Measurements from ENCODE around the gene RNF26. TPM values are rescaled to one million over a fixed set of nuclear protein-coding genes. Genes with fewer than 3 reads are reported as not detected.

The RNF26 gene
- total and polyA plus RNA-seq, 12 donors: 6.4 to 17.6 (median 13.0) TPM

DNA sequence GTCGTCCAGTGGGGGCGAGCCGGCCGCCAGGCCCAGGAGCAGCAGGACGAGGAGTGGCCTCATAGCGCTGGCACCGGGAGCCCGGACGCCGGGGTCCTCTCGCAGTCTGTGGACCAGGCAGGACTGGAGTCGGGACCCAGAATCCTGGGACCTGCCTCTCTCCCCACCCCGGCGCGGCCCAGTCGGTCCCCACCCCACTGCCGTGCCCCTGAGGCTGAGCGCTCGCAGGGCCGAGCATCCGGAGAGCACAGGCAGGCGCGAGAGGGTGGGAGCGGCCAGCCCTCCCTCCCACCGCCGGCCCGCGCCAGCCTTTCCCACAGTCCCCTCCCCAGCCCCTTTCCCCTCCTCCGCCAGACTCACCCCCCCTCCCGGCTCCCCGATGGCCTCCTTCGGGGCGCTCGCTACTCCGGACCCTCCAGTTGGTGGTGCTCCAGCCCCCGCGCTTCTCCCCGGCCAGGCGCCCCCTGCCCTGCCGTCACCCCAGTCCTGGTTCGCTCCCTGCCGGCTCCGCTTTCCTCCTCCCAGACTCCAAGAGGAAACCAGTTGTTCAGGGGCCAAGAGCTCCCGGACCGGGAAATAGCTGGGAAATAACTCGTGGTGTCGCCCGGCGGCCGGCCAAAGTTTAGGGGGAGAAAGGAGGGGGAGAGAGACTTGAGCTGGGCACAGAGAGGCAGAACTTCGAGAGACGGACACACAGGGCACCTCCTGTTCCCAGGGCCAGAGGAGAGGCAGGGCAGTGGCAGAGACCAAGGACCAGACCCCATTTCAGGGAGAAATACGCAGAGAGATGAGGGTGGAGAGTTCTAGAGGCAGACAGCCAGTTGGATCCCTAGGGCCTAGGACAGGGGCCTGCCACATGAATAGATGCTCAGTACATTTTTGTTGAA, 6.3 kb downstream of the RNF26 start, which contains the start of gene C1QTNF5:
Gene C1QTNF5 (minus strand): TSS at position 549 of the 887 bp plus-strand sequence. CDS start 486 bp downstream, at position 63.
- Histone ChIP-seq H3K36me3 (peaks cover 0 to 23% (median 8%) of the 10 kb centered on the region in 9 donors), H3K4me1 (peaks cover 16 to 56% (median 48%) of the 10 kb centered on the region in 9 donors), H3K27ac (peak within 1 kb of the TSS; percentile 85 to 100 (median 97)), H3K9me3 (no peaks in the 10 kb centered on the region), H3K27me3 (peaks cover 0 to 38% (median 0%) of the 10 kb centered on the region in 7 donors), H3K4me3 (peak within 1 kb of the TSS; percentile 61 to 91 (median 78))
- intact Hi-C loops (cut with DNase I): loop anchor here in 1 of 10 donors (5.0 to 10.0 kb wide), 2 partner anchors 42 to 134 kb away; partner anchors contain the start of gene USP2
- WGBS, 2 donors: 1% methylated on average over 53 of the region's 53 CpGs
- DNase-seq (peak; percentile 88 to 95), ATAC-seq (peak; percentile 57 to 82 (median 72))
- TF ChIP-seq, protein P1, sequence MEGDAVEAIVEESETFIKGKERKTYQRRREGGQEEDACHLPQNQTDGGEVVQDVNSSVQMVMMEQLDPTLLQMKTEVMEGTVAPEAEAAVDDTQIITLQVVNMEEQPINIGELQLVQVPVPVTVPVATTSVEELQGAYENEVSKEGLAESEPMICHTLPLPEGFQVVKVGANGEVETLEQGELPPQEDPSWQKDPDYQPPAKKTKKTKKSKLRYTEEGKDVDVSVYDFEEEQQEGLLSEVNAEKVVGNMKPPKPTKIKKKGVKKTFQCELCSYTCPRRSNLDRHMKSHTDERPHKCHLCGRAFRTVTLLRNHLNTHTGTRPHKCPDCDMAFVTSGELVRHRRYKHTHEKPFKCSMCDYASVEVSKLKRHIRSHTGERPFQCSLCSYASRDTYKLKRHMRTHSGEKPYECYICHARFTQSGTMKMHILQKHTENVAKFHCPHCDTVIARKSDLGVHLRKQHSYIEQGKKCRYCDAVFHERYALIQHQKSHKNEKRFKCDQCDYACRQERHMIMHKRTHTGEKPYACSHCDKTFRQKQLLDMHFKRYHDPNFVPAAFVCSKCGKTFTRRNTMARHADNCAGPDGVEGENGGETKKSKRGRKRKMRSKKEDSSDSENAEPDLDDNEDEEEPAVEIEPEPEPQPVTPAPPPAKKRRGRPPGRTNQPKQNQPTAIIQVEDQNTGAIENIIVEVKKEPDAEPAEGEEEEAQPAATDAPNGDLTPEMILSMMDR (IDR thresholded peaks at IDR 0.05): no peak

DNA sequence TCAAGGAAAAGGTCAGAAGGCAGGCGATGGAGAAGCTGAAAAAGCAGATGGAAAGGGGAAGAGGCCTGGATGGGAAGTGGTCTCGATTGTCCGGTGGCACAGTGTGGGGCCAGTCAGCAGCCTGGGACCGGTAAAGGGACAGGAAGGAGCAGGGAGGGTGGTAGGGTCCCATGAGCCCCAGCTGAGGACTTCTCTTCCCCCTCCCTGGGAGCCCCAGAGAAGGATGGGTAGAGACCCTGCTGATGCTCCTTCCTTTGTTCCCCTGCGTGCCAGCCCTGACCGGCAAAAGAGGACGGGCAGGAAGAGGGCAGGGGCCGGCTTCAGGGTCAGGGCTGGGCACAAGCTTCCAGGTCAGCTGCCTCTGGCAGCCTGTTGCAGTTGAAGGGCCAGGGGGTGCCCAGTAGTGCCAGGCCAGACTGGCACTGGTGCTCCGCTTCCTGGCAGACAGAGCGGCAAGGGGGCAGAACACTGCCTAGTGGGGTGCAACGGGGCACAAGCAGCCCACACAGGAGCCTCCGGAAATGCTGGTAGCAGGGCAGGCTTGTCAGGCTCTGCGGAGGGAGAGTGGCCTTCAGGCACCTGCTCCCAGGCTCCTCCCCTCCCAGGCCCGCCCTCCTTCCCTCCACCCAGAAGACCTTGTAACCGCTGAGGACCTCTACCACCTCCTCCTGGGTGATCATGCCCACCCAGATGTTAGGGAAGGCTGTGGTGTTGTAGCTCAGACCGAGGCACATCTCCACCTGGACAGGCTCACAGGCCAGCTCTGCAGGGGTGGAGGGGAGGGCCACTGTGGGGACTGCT, 7.1 kb downstream of the RNF26 start:
- Histone ChIP-seq H3K27ac (peak overlapping the region; percentile 85 to 100 (median 97)), H3K27me3 (peaks cover 0 to 38% (median 0%) of the 10 kb centered on the region in 7 donors), H3K36me3 (peaks cover 0 to 16% (median 4%) of the 10 kb centered on the region in 9 donors), H3K4me3 (peak overlapping the region in 7 of 10 donors; percentile 61 to 91 (median 80)), H3K4me1 (peaks cover 16 to 50% (median 40%) of the 10 kb centered on the region in 9 donors), H3K9me3 (no peaks in the 10 kb centered on the region)
- DNase-seq (no peak), ATAC-seq (peak in 3 of 8 donors; percentile 0 to 8 (median 1))
- TF ChIP-seq, protein P1 (IDR thresholded peaks at IDR 0.05): no peak
- intact Hi-C loops (cut with DNase I): loop anchor here in 1 of 10 donors (5.0 to 10.0 kb wide), 2 partner anchors 41 to 133 kb away; partner anchors contain the start of gene USP2
- WGBS, 2 donors: 51 to 62% methylated on average over 15 to 16 of the region's 16 CpGs

DNA sequence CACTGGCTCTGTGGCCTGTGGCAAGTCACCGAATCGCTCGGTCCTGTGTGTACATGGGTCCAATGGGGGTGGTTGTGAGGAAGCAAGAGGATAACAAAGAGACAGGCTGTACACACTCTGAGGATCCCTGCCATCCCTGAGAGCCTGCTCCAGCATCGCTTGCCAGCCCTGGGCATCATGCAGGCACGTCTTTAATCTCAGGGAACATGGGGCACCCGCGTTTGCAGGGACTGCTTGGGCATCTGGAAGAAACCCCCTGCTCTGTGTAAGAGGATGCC, 7.6 kb downstream of the RNF26 start:
- peaks cover 0 to 38% (median 0%) of the 10 kb centered on the region in 7 donors for H3K27me3 ChIP-seq
- intact Hi-C loops (cut with DNase I): loop anchor here in 1 of 10 donors (5.0 to 10.0 kb wide), 2 partner anchors 40 to 133 kb away; partner anchors contain the start of gene USP2
- TF ChIP-seq, protein P1 (IDR thresholded peaks at IDR 0.05): no peak

More for the DNA sequence above, 7.6 kb downstream of the RNF26 start:
- H3K36me3 ChIP-seq: peaks cover 0 to 11% (median 0%) of the 10 kb centered on the region in 9 donors
- H3K27ac ChIP-seq: peak overlapping the region in 3 of 10 donors; percentile 97 to 100 (median 98)
- ATAC-seq (no peak), DNase-seq (no peak)
- H3K4me3 ChIP-seq: no peak overlapping the region
- H3K4me1 ChIP-seq: peaks cover 16 to 48% (median 40%) of the 10 kb centered on the region in 9 donors
- 85 to 87% methylated on average over 7 of the region's 7 CpGs for WGBS, 2 donors
- no peaks in the 10 kb centered on the region for H3K9me3 ChIP-seq

Measured in heart right ventricle (tissue), 16 donors.